Astrocyte (in vitro differentiated cells and primary cell): ENCODE results near the gene STARD8. TPM values are rescaled to one million over a fixed set of nuclear protein-coding genes. Genes with fewer than 3 reads are reported as not detected.

Source experiments
- DNase-seq: peaks from one replicate; pipeline ENCODE4 v3.0.0-alpha.2; 2010; ENCODE audit warnings: low read depth
- FAIRE-seq: peaks from 2 replicates; lab custom pipeline; 2011; peaks lifted over from hg19 to GRCh38; lab: Jason Lieb, UNC
- H2AFZ ChIP-seq: 2 replicates; pipeline ENCODE4 v1.6.0; 2012; ENCODE audit warnings: low read depth, low read length, inconsistent platforms
- H3K27ac ChIP-seq: 2 replicates; pipeline ENCODE4 v1.5.1; 2011; ENCODE audit warnings: low read depth, low read length, inconsistent platforms
- H3K27me3 ChIP-seq: 2 replicates; pipeline ENCODE4 v1.6.0; 2011; ENCODE audit warnings: low read length, inconsistent platforms; ENCODE audit not compliant: insufficient read depth
- H3K36me3 ChIP-seq: 2 replicates; pipeline ENCODE4 v1.5.1; 2011; ENCODE audit warnings: low read length, inconsistent platforms; ENCODE audit not compliant: insufficient read depth
- H3K4me1 ChIP-seq: 2 replicates; pipeline ENCODE4 v1.5.1; 2011; ENCODE audit warnings: low read length, inconsistent platforms; ENCODE audit not compliant: insufficient read depth
- H3K4me2 ChIP-seq: 2 replicates; pipeline ENCODE4 v1.6.0; 2012; ENCODE audit warnings: low read length, inconsistent platforms
- H3K4me3 ChIP-seq: 2 replicates; pipeline ENCODE4 v1.5.1; 2011; ENCODE audit warnings: low read depth, mild to moderate bottlenecking, low read length, inconsistent platforms; ENCODE audit not compliant: insufficient read depth
- H3K79me2 ChIP-seq: 2 replicates; pipeline ENCODE4 v1.6.0; 2012; ENCODE audit warnings: mild to moderate bottlenecking, low read length, inconsistent platforms; ENCODE audit not compliant: insufficient read depth
- H3K9ac ChIP-seq: 2 replicates; pipeline ENCODE4 v1.6.0; 2012; ENCODE audit warnings: mild to moderate bottlenecking, low read length, inconsistent platforms
- H3K9me3 ChIP-seq: 2 replicates; pipeline ENCODE4 v1.5.1; 2012; ENCODE audit warnings: low read depth, mild to moderate bottlenecking, low read length, inconsistent platforms; ENCODE audit not compliant: insufficient read depth
- H4K20me1 ChIP-seq: 2 replicates; pipeline ENCODE4 v1.6.0; 2012; ENCODE audit warnings: low read length, inconsistent platforms; ENCODE audit not compliant: insufficient read depth
- H3K27ac Mint-ChIP-seq: one replicate; pipeline ENCODE4 v1.8.0; 2021; ENCODE audit warnings: mild to moderate bottlenecking, mixed read lengths; ENCODE audit not compliant: unreplicated experiment
- H3K27me3 Mint-ChIP-seq: one replicate; pipeline ENCODE4 v1.8.0; 2021; ENCODE audit warnings: low read depth, mixed read lengths; ENCODE audit not compliant: unreplicated experiment
- H3K36me3 Mint-ChIP-seq: one replicate; pipeline ENCODE4 v1.8.0; 2021; ENCODE audit warnings: low read depth, mixed read lengths; ENCODE audit not compliant: unreplicated experiment
- H3K4me1 Mint-ChIP-seq: one replicate; pipeline ENCODE4 v1.8.0; 2021; ENCODE audit warnings: low read depth, mixed read lengths; ENCODE audit not compliant: unreplicated experiment
- H3K4me3 Mint-ChIP-seq: one replicate; pipeline ENCODE4 v1.8.0; 2021; ENCODE audit warnings: mild to moderate bottlenecking, moderate library complexity, mixed read lengths; ENCODE audit not compliant: unreplicated experiment
- H3K9me3 Mint-ChIP-seq: one replicate; pipeline ENCODE4 v1.8.0; 2021; ENCODE audit warnings: mild to moderate bottlenecking, mixed read lengths; ENCODE audit not compliant: unreplicated experiment
- EZH2 ChIP-seq: IDR thresholded peaks from 2 replicates; pipeline ENCODE4 v1.6.1; 2012; ENCODE audit warnings: mild to moderate bottlenecking, low read length, inconsistent platforms; ENCODE audit not compliant: insufficient read depth
- total RNA-seq: library from RNA; stranded (reverse); gene quantifications from 2 replicates; pipeline ENCODE4 v1.2.1, GENCODE V29; 2021
- TF ChIP-seq, protein P1 (sequence below): IDR thresholded peaks from 2 replicates; pipeline ENCODE4 v1.5.1; 2011; ENCODE audit warnings: low read depth, mild to moderate bottlenecking, inconsistent platforms, low read length, moderate library complexity; ENCODE audit not compliant: insufficient read depth

STARD8 gene
- total RNA-seq, 1 donor from 2014 or later = 1.3 TPM

DNA sequence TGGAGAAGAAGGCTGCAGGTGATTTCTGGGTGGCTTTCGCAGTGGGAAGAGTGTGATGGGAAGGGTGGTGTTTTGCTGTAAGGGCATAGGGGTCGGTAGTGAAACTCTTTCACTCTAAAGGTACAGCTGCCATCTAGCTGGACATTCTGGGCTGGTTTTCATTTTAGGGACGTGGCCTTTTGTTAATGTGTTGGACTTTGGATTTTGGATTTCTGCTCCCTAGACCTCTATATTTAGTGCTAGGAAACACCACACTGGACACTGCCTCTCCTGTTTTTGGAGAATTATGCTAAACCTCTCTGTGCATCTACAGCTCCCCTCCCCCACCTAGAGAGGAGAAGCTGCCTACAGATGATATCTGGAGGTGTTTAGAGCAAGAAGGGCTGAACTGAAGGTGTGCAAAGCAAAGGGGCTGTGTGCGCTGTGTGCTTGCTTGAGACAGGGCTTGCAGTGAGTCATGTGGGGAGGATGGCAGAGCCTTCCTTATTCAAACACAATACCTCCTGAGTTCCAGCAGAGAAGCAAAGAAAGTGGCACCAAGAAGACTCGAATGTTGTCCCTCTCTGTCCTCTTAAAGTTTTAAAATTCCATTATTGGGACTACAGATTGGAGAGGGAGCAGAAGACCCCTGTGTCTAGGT, 47.9 kb downstream of the STARD8 start:
- DNase-seq (no peak), FAIRE-seq (peak; percentile 43)
- no peaks in the 10 kb centered on the region for H3K79me2 ChIP-seq
- H3K27me3 ChIP-seq = no peaks in the 10 kb centered on the region
- Mint-ChIP-seq H3K4me1 (peaks cover 9% of the 10 kb centered on the region), H3K4me3 (no peak overlapping the region), H3K27ac (no peak overlapping the region), H3K27me3 (no peaks in the 10 kb centered on the region), H3K36me3 (no peaks in the 10 kb centered on the region), H3K9me3 (no peaks in the 10 kb centered on the region)
- no peak overlapping the region for H3K4me3 ChIP-seq
- no peak overlapping the region for H3K9ac ChIP-seq
- H3K36me3 ChIP-seq = no peaks in the 10 kb centered on the region
- no peaks in the 10 kb centered on the region for H3K9me3 ChIP-seq
- H4K20me1 ChIP-seq = no peaks in the 10 kb centered on the region
- H2AFZ ChIP-seq = no peak overlapping the region
- no peak overlapping the region for H3K27ac ChIP-seq
- TF ChIP-seq, protein P1, sequence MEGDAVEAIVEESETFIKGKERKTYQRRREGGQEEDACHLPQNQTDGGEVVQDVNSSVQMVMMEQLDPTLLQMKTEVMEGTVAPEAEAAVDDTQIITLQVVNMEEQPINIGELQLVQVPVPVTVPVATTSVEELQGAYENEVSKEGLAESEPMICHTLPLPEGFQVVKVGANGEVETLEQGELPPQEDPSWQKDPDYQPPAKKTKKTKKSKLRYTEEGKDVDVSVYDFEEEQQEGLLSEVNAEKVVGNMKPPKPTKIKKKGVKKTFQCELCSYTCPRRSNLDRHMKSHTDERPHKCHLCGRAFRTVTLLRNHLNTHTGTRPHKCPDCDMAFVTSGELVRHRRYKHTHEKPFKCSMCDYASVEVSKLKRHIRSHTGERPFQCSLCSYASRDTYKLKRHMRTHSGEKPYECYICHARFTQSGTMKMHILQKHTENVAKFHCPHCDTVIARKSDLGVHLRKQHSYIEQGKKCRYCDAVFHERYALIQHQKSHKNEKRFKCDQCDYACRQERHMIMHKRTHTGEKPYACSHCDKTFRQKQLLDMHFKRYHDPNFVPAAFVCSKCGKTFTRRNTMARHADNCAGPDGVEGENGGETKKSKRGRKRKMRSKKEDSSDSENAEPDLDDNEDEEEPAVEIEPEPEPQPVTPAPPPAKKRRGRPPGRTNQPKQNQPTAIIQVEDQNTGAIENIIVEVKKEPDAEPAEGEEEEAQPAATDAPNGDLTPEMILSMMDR = no peak
- TF ChIP-seq EZH2 = no peak
- H3K4me1 ChIP-seq = peaks cover 11% of the 10 kb centered on the region
- H3K4me2 ChIP-seq = no peak overlapping the region

DNA sequence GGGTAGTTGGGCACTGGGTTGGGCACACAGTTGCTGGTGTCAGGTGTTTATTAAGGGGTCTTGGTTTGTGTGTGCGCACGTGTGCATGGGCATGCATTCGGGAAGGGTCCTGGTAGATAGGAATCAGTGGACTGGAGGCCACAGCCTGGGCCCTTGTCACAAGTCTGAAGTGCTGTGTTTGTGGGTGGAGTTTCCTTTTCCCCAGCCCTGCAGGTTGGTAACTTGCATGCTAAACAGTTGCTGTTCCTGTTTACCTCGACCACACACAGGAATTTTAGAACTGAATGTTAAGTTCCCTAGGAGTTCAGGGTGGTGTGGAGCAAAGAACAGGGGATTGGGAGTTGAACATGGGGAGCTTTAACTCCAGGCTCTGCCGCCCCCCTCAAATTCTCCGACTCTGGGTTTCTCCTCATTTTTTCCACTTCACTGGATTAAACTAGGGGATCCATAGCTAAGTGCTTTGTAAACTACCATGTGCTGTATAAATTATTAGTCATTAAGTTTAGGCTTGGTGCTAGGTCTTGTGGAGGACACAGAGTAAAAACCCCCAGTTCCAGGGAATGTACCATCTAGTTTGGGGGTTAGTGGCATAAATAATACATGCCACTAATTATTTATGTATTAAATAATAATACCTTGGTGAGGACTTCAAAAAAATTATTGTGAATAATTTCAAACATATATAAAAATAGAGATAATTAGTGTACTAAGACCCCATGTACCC, 49.0 kb downstream of the STARD8 start:
- H3K4me1 ChIP-seq = peaks cover 11% of the 10 kb centered on the region
- no peak overlapping the region for H3K4me2 ChIP-seq
- no peak overlapping the region for H3K9ac ChIP-seq
- DNase-seq = no peak
- no peaks in the 10 kb centered on the region for H3K27me3 ChIP-seq
- H3K79me2 ChIP-seq = no peaks in the 10 kb centered on the region
- no peak overlapping the region for H2AFZ ChIP-seq
- peaks cover 9% of the 10 kb centered on the region for H3K4me1 Mint-ChIP-seq
- FAIRE-seq = no peak
- peaks cover 2% of the 10 kb centered on the region for H3K36me3 Mint-ChIP-seq
- H3K27ac ChIP-seq = no peak overlapping the region
- TF ChIP-seq EZH2 = no peak
- TF ChIP-seq, protein P1 = no peak
- no peak overlapping the region for H3K27ac Mint-ChIP-seq
- no peaks in the 10 kb centered on the region for H3K9me3 Mint-ChIP-seq
- H4K20me1 ChIP-seq = no peaks in the 10 kb centered on the region
- H3K27me3 Mint-ChIP-seq = no peaks in the 10 kb centered on the region
- H3K4me3 ChIP-seq = no peak overlapping the region
- H3K4me3 Mint-ChIP-seq = no peak overlapping the region
- H3K36me3 ChIP-seq = no peaks in the 10 kb centered on the region
- H3K9me3 ChIP-seq = no peaks in the 10 kb centered on the region

DNA sequence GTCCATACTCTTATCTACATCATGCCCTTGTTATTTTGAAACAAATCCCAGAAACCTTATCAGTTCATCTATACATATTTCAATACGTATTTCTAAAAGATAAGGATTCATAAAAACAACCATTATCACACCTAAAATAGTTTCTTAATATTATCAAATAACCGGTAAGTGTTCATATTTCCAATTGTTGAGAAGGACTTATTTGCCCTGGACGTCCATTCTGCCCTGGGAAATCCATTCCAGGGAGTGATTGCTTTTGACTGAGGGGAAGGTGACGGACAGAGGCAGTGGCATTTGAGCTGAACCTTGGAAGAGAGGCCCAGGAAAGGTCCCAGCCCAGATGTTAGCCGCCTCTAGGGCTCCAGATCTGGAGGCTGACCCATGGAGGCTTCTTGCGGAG, 49.6 kb downstream of the STARD8 start:
- peaks cover 11% of the 10 kb centered on the region for H3K4me1 ChIP-seq
- Mint-ChIP-seq H3K27ac (no peak overlapping the region), H3K27me3 (no peaks in the 10 kb centered on the region), H3K36me3 (peaks cover 2% of the 10 kb centered on the region), H3K4me3 (no peak overlapping the region), H3K4me1 (peaks cover 9% of the 10 kb centered on the region), H3K9me3 (no peaks in the 10 kb centered on the region)
- H3K79me2 ChIP-seq = no peaks in the 10 kb centered on the region
- H3K36me3 ChIP-seq = no peaks in the 10 kb centered on the region
- no peak for FAIRE-seq
- H3K4me2 ChIP-seq = no peak overlapping the region
- H3K27ac ChIP-seq = no peak overlapping the region
- H4K20me1 ChIP-seq = no peaks in the 10 kb centered on the region
- no peaks in the 10 kb centered on the region for H3K9me3 ChIP-seq
- H3K4me3 ChIP-seq = no peak overlapping the region
- H2AFZ ChIP-seq = no peak overlapping the region
- no peak for DNase-seq
- H3K9ac ChIP-seq = no peak overlapping the region
- no peaks in the 10 kb centered on the region for H3K27me3 ChIP-seq
- no peak for TF ChIP-seq EZH2
- TF ChIP-seq, protein P1 = no peak
